ENCODE results near the gene LPCAT1.

- TF ChIP-seq CTCF (IDR thresholded peaks at IDR 0.05): no peak
- TF ChIP-seq EP300 (IDR thresholded peaks at IDR 0.05): no peak
- no peak for TF ChIP-seq POLR2A (IDR thresholded peaks at IDR 0.05)
Observed at GRCh38 chr5:1513326-1514026, 10.3 kb downstream of the LPCAT1 start.

All from tibial nerve (tissue), 4 donors.